K562 (cell line): ENCODE results near the gene HIPK2. TPM values are rescaled to one million over a fixed set of nuclear protein-coding genes. Genes with fewer than 3 reads are reported as not detected.

Source experiments
- ARID2 ChIP-seq: fragments of 450-650 bp; IDR thresholded peaks from 2 replicates; pipeline ENCODE4 v1.6.1; 2017; ENCODE audit warnings: antibody characterized with exemption, mild to moderate bottlenecking
- CBFA2T2 ChIP-seq: fragments of 450-650 bp; conservative IDR thresholded peaks from 2 replicates; pipeline ENCODE4 v1.6.1; 2017; ENCODE audit warnings: mild to moderate bottlenecking
- CC2D1A ChIP-seq: fragments of 450-650 bp; IDR thresholded peaks from 2 replicates; pipeline ENCODE4 v1.6.1; 2017; ENCODE audit warnings: mild to moderate bottlenecking
- E2F3 ChIP-seq: fragments of 250-450 bp; sonication (Bioruptor Pico); IDR thresholded peaks from 2 replicates; pipeline ENCODE4 v1.4.0; 2020; ENCODE audit warnings: mild to moderate bottlenecking
- EGR1 ChIP-seq: fragments of 450-650 bp; conservative IDR thresholded peaks from 2 replicates; pipeline ENCODE4 v1.6.1; 2017; ENCODE audit warnings: mild to moderate bottlenecking
- ELF4 ChIP-seq: fragments of 450-650 bp; formaldehyde crosslinking; IDR thresholded peaks from 2 replicates; pipeline ENCODE4 v1.4.0; 2022; ENCODE audit warnings: missing genetic modification characterization
- GABPB1 ChIP-seq: sonication (generic); formaldehyde crosslinking; IDR thresholded peaks from 2 replicates; pipeline ENCODE4 v1.8.0; 2022; ENCODE audit warnings: mild to moderate bottlenecking, missing genetic modification reagents
- HDAC1 ChIP-seq, 2 experiments: fragments of 450-650 bp; IDR thresholded peaks; 2 replicates each; pipeline ENCODE4 v1.6.1; 2016 to 2017; ENCODE audit warnings: inconsistent platforms in 1 of 2, mild to moderate bottlenecking in 1 of 2, moderate library complexity in 1 of 2
- HDAC2 ChIP-seq: fragments of 450-650 bp; IDR thresholded peaks from 2 replicates; pipeline ENCODE4 v1.6.1; 2016; ENCODE audit warnings: mild to moderate bottlenecking
- HMG20A ChIP-seq: fragments of 450-650 bp; formaldehyde crosslinking; conservative IDR thresholded peaks from 2 replicates; pipeline ENCODE4 v1.4.0; 2020; ENCODE audit warnings: mild to moderate bottlenecking, mixed read lengths
- IRF2 ChIP-seq: sonication (generic); formaldehyde crosslinking; IDR thresholded peaks from 2 replicates; pipeline ENCODE4 v1.8.1; 2022; ENCODE audit warnings: mild to moderate bottlenecking, missing genetic modification reagents
- NFE2L1 ChIP-seq: fragments of 450-650 bp; IDR thresholded peaks from 2 replicates; pipeline ENCODE4 v1.6.1; 2016; ENCODE audit warnings: missing genetic modification characterization, low read depth, mild to moderate bottlenecking, missing compliant biosample characterization, moderate library complexity, borderline replicate concordance
- SMAD4 ChIP-seq: fragments of 250-450 bp; sonication (Bioruptor Pico); conservative IDR thresholded peaks from 2 replicates; pipeline ENCODE4 v1.8.0; 2021; ENCODE audit warnings: inconsistent platforms, mild to moderate bottlenecking, moderate library complexity
- SP2 ChIP-seq: IDR thresholded peaks from 2 replicates; pipeline ENCODE4 v1.6.1; 2011; ENCODE audit warnings: mild to moderate bottlenecking, low read depth, low read length, moderate library complexity; ENCODE audit not compliant: poor library complexity, severe bottlenecking; ENCODE audit errors: extremely low read depth
- TFAP4 ChIP-seq: sonication (generic); formaldehyde crosslinking; IDR thresholded peaks from 2 replicates; pipeline ENCODE4 v1.8.0; 2022; ENCODE audit warnings: missing genetic modification reagents, mild to moderate bottlenecking, moderate library complexity, borderline replicate concordance
- TOE1 ChIP-seq, 2 experiments: fragments of 450-650 bp in 1 of 2; sonication (generic) in 1 of 2; formaldehyde crosslinking in 1 of 2; IDR thresholded peaks; 2 replicates each; pipeline versions ENCODE4 v1.7.1 to v1.8.0; 2016 to 2022; ENCODE audit warnings: borderline replicate concordance in 2 of 2, mild to moderate bottlenecking in 2 of 2, antibody characterized with exemption in 1 of 2, inconsistent platforms in 1 of 2, low read depth in 1 of 2, missing genetic modification reagents in 1 of 2, moderate library complexity in 1 of 2
- YY1 ChIP-seq, 3 experiments: IDR thresholded peaks; 2 replicates each; pipeline ENCODE4 v1.6.1; 2011; ENCODE audit warnings: low read length in 2 of 3, mild to moderate bottlenecking in 2 of 3, moderate library complexity in 2 of 3, borderline replicate concordance in 1 of 3, control low read depth in 1 of 3, low read depth in 1 of 3; ENCODE audit not compliant: insufficient read depth in 3 of 3, insufficient replicate concordance in 2 of 3, control insufficient read depth in 1 of 3, insufficient read length in 1 of 3; ENCODE audit errors: extremely low read depth in 1 of 3
- ZNF143 ChIP-seq: sonication (generic); formaldehyde crosslinking; IDR thresholded peaks from 2 replicates; pipeline ENCODE4 v1.9.0; 2022; ENCODE audit warnings: mild to moderate bottlenecking, missing genetic modification reagents
- ZNF407 ChIP-seq: fragments of 450-650 bp; IDR thresholded peaks from 2 replicates; pipeline ENCODE4 v1.6.1; 2016; ENCODE audit warnings: low read depth
- polyA plus RNA-seq, 8 experiments: library from polyadenylated mRNA; depleted of rRNA in 4 of 8; stranded (reverse) in 5 of 8; unstranded in 3 of 8; fragments of >200 nt; fragmentation: Nextera tagmentation in 2 of 8; fragmentation: Illumina TruSeq in 1 of 8; extraction: Ambion mirVana in 2 of 8; extraction: Trizol in 1 of 8; gene quantifications; 2 replicates each; pipeline versions ENCODE4 v1.2.1 to v1.2.3, GENCODE V29; 2011 to 2014; ENCODE audit warnings: inconsistent platforms in 1 of 8, missing spikeins in 1 of 8
- total RNA-seq, 7 experiments: library from RNA; depleted of rRNA in 6 of 7; stranded (reverse); fragments of >200 nt in 6 of 7; fragmentation: Illumina TruSeq in 2 of 7; extraction: Trizol in 2 of 7; gene quantifications; 2 replicates each; pipeline versions ENCODE4 v1.2.1 to v1.2.3, GENCODE V29; 2011 to 2021; ENCODE audit warnings: low replicate concordance in 1 of 7

Gene HIPK2
- total and polyA plus RNA-seq, 9 of the 15 experiments (the other 6 are each of a cell fraction or from before 2014, with no cell fraction given) = 0.69 to 19.8 (median 5.1) TPM

GRCh38 chr7:139776486-139777132, 1.2 kb downstream of the HIPK2 start (continued):
- TF ChIP-seq HDAC2 (0 out of 2 replicates have a peak, but pooled peaks have one; percentile 27), GABPB1 (CRISPR knock-in tag) (no peak), EGR1 (no peak), TOE1 (IDR thresholded peaks at IDR 0.05; ENCODE audit: borderline replicate concordance) (0 out of 2 replicates have a peak, but pooled peaks have one; percentile 25), TOE1 (CRISPR knock-in tag; IDR thresholded peaks at IDR 0.05; ENCODE audit: borderline replicate concordance, low read depth) (no peak), ZNF143 (no peak), CC2D1A (no peak), E2F3 (no peak), IRF2 (CRISPR knock-in tag) (no peak), ELF4 (CRISPR knock-in tag) (no peak), ARID2 (no peak), ZNF407 (no peak), NFE2L1 (tag) (no peak), SMAD4 (no peak), HDAC1 (IDR thresholded peaks at IDR 0.05) (0 out of 4 replicates have a peak, but pooled peaks of 1 of the 2 experiments have one; percentile 47), YY1 (IDR thresholded peaks at IDR 0.05; ENCODE audit: borderline replicate concordance in 1 of 3, control insufficient read depth in 1 of 3, extremely low read depth in 1 of 3, insufficient read depth in 3 of 3, insufficient read length in 1 of 3, insufficient replicate concordance in 2 of 3, low read depth in 1 of 3, low read length in 2 of 3) (no peak), CBFA2T2 (no peak), SP2 (no peak), TFAP4 (CRISPR knock-in tag) (no peak), HMG20A (CRISPR knock-in tag) (no peak)
